Activated CD4-positive, alpha-beta memory T cell treated with anti-CD3 and anti-CD28 coated beads for 36 hours (primary cell): ENCODE results near the gene SLCO3A1. TPM values are rescaled to one million over a fixed set of nuclear protein-coding genes. Genes with fewer than 3 reads are reported as not detected.

Experiments
- CTCF ChIA-PET: fragments of 350-600 bp; sonication (Branson Sonifier 250); formaldehyde crosslinking; loops from one replicate; lab custom pipeline; 2021; ENCODE audit warnings: antibody characterized with exemption, inconsistent platforms; lab: Charles Lee
- POLR2A ChIA-PET: fragments of 350-600 bp; sonication (Branson Sonifier 250); formaldehyde crosslinking; loops from one replicate; lab custom pipeline; 2021; ENCODE audit warnings: antibody characterized with exemption; lab: Charles Lee
- DNase-seq: peaks from one replicate; pipeline ENCODE4 v3.0.0-alpha.2; 2020
- H3K27ac Mint-ChIP-seq: one replicate; pipeline ENCODE4 v1.8.0; 2021; ENCODE audit warnings: mixed read lengths
- H3K27me3 Mint-ChIP-seq: one replicate; pipeline ENCODE4 v1.8.0; 2021; ENCODE audit warnings: mixed read lengths
- H3K36me3 Mint-ChIP-seq: one replicate; pipeline ENCODE4 v1.8.0; 2021; ENCODE audit warnings: mixed read lengths
- H3K4me1 Mint-ChIP-seq: one replicate; pipeline ENCODE4 v1.8.0; 2021; ENCODE audit warnings: low read depth, mixed read lengths
- H3K4me3 Mint-ChIP-seq: one replicate; pipeline ENCODE4 v1.8.0; 2021; ENCODE audit warnings: mild to moderate bottlenecking, mixed read lengths
- H3K9me3 Mint-ChIP-seq: one replicate; pipeline ENCODE4 v1.8.0; 2021; ENCODE audit warnings: mixed read lengths
- intact Hi-C: fragments of 100-400 bp; cut with micrococcal nuclease; formaldehyde crosslinking; loops from one replicate; pipeline ENCODE4 v1.15.1; 2023
- total RNA-seq, 2 experiments: library from RNA; stranded (reverse); gene quantifications; one replicate each; pipeline ENCODE4 v1.2.3, GENCODE V29; 2021

Gene SLCO3A1
- total RNA-seq, 2 experiments from 2014 or later = 10.8 to 12.7 TPM

GRCh38 chr15:92037491-92037890 is 184.0 kb downstream of the SLCO3A1 start:
- Mint-ChIP-seq H3K4me3 (no peak overlapping the region), H3K4me1 (peaks cover 25% of the 10 kb centered on the region), H3K27ac (no peak overlapping the region), H3K27me3 (no peaks in the 10 kb centered on the region), H3K9me3 (peaks cover 15% of the 10 kb centered on the region), H3K36me3 (no peaks in the 10 kb centered on the region)
- intact Hi-C loops = no loop called here
- ChIA-PET CTCF (no interaction called here), POLR2A (no interaction called here)
- no peak for DNase-seq

- Mint-ChIP-seq H3K9me3 (peaks cover 15% of the 10 kb centered on the region), H3K36me3 (no peaks in the 10 kb centered on the region), H3K4me3 (no peak overlapping the region), H3K27ac (no peak overlapping the region), H3K4me1 (peaks cover 35% of the 10 kb centered on the region), H3K27me3 (no peaks in the 10 kb centered on the region)
- no peak for DNase-seq
- ChIA-PET POLR2A (no interaction called here), CTCF (no interaction called here)
- intact Hi-C loops = no loop called here
Measured at GRCh38 chr15:92040350-92040749, 186.8 kb downstream of the SLCO3A1 start.

- no peak for DNase-seq
- H3K4me3 Mint-ChIP-seq = no peak overlapping the region
- intact Hi-C loops = no loop called here
- no peaks in the 10 kb centered on the region for H3K36me3 Mint-ChIP-seq
- ChIA-PET CTCF (no interaction called here), POLR2A (no interaction called here)
- peaks cover 35% of the 10 kb centered on the region for H3K4me1 Mint-ChIP-seq
- peaks cover 15% of the 10 kb centered on the region for H3K9me3 Mint-ChIP-seq
- H3K27me3 Mint-ChIP-seq = no peaks in the 10 kb centered on the region
- H3K27ac Mint-ChIP-seq = no peak overlapping the region
Measured at GRCh38 chr15:92041371-92041770, 187.9 kb downstream of the SLCO3A1 start.

GRCh38 chr15:92043283-92043682 is 189.8 kb downstream of the SLCO3A1 start:
- Mint-ChIP-seq H3K9me3 (peaks cover 8% of the 10 kb centered on the region), H3K4me3 (no peak overlapping the region), H3K27me3 (no peaks in the 10 kb centered on the region), H3K4me1 (peaks cover 37% of the 10 kb centered on the region), H3K27ac (no peak overlapping the region), H3K36me3 (no peaks in the 10 kb centered on the region)
- intact Hi-C loops = no loop called here
- POLR2A ChIA-PET = no interaction called here
- no peak for DNase-seq
- CTCF ChIA-PET = no interaction called here

- no peak for DNase-seq
- intact Hi-C loops = no loop called here
- Mint-ChIP-seq H3K9me3 (no peaks in the 10 kb centered on the region), H3K36me3 (no peaks in the 10 kb centered on the region), H3K27ac (no peak overlapping the region), H3K4me3 (no peak overlapping the region), H3K27me3 (no peaks in the 10 kb centered on the region), H3K4me1 (peaks cover 39% of the 10 kb centered on the region)
- ChIA-PET CTCF (no interaction called here), POLR2A (no interaction called here)
Measured at GRCh38 chr15:92044203-92044909, 190.8 kb downstream of the SLCO3A1 start.

- H3K9me3 Mint-ChIP-seq = no peaks in the 10 kb centered on the region
- H3K36me3 Mint-ChIP-seq = no peaks in the 10 kb centered on the region
- H3K4me3 Mint-ChIP-seq = no peak overlapping the region
- no peak for DNase-seq
- intact Hi-C loops = no loop called here
- H3K27me3 Mint-ChIP-seq = no peaks in the 10 kb centered on the region
- peaks cover 26% of the 10 kb centered on the region for H3K4me1 Mint-ChIP-seq
- ChIA-PET CTCF (no interaction called here), POLR2A (no interaction called here)
- no peak overlapping the region for H3K27ac Mint-ChIP-seq
Measured at GRCh38 chr15:92047900-92048299, 194.4 kb downstream of the SLCO3A1 start.

- ChIA-PET CTCF (no interaction called here), POLR2A (no interaction called here)
- peaks cover 18% of the 10 kb centered on the region for H3K4me1 Mint-ChIP-seq
- H3K27me3 Mint-ChIP-seq = no peaks in the 10 kb centered on the region
- H3K27ac Mint-ChIP-seq = no peak overlapping the region
- no peaks in the 10 kb centered on the region for H3K36me3 Mint-ChIP-seq
- DNase-seq = no peak
- H3K9me3 Mint-ChIP-seq = no peaks in the 10 kb centered on the region
- intact Hi-C loops = no loop called here
- no peak overlapping the region for H3K4me3 Mint-ChIP-seq
Measured at GRCh38 chr15:92048739-92049138, 195.2 kb downstream of the SLCO3A1 start.

GRCh38 chr15:92049290-92049989 is 195.9 kb downstream of the SLCO3A1 start:
- ChIA-PET CTCF (interaction anchor here (1.5 kb wide), 1 partner anchor 28 kb away, joined by 4 read pairs; no protein-coding TSS in a partner anchor), POLR2A (no interaction called here)
- H3K4me1 Mint-ChIP-seq = peaks cover 11% of the 10 kb centered on the region
- no peak overlapping the region for H3K27ac Mint-ChIP-seq
- H3K4me3 Mint-ChIP-seq = no peak overlapping the region
- DNase-seq = no peak
- intact Hi-C loops = no loop called here
- H3K36me3 Mint-ChIP-seq = no peaks in the 10 kb centered on the region
- H3K27me3 Mint-ChIP-seq = no peaks in the 10 kb centered on the region
- no peaks in the 10 kb centered on the region for H3K9me3 Mint-ChIP-seq

- POLR2A ChIA-PET = no interaction called here
- Mint-ChIP-seq H3K27me3 (no peaks in the 10 kb centered on the region), H3K36me3 (no peaks in the 10 kb centered on the region), H3K9me3 (no peaks in the 10 kb centered on the region), H3K27ac (no peak overlapping the region), H3K4me3 (no peak overlapping the region), H3K4me1 (peaks cover 7% of the 10 kb centered on the region)
- DNase-seq = no peak
- CTCF ChIA-PET = interaction anchor here (1.5 kb wide), 1 partner anchor 29 kb away, joined by 4 read pairs; no protein-coding TSS in a partner anchor
- intact Hi-C loops = no loop called here
Measured at GRCh38 chr15:92050220-92050898, 196.9 kb downstream of the SLCO3A1 start.

GRCh38 chr15:92051716-92052115 is 198.2 kb downstream of the SLCO3A1 start:
- H3K36me3 Mint-ChIP-seq = no peaks in the 10 kb centered on the region
- no peaks in the 10 kb centered on the region for H3K9me3 Mint-ChIP-seq
- no peaks in the 10 kb centered on the region for H3K27me3 Mint-ChIP-seq
- POLR2A ChIA-PET = no interaction called here
- H3K27ac Mint-ChIP-seq = no peak overlapping the region
- intact Hi-C loops = no loop called here
- CTCF ChIA-PET = no interaction called here
- no peak overlapping the region for H3K4me3 Mint-ChIP-seq
- peaks cover 7% of the 10 kb centered on the region for H3K4me1 Mint-ChIP-seq
- no peak for DNase-seq

- no peak overlapping the region for H3K27ac Mint-ChIP-seq
- no peaks in the 10 kb centered on the region for H3K27me3 Mint-ChIP-seq
- DNase-seq = no peak
- H3K4me3 Mint-ChIP-seq = no peak overlapping the region
- CTCF ChIA-PET = no interaction called here
- POLR2A ChIA-PET = no interaction called here
- H3K9me3 Mint-ChIP-seq = no peaks in the 10 kb centered on the region
- peaks cover 4% of the 10 kb centered on the region for H3K4me1 Mint-ChIP-seq
- H3K36me3 Mint-ChIP-seq = no peaks in the 10 kb centered on the region
- intact Hi-C loops = no loop called here
Measured at GRCh38 chr15:92053753-92054316, 200.3 kb downstream of the SLCO3A1 start.

- H3K36me3 Mint-ChIP-seq = no peaks in the 10 kb centered on the region
- no peak for DNase-seq
- H3K9me3 Mint-ChIP-seq = no peaks in the 10 kb centered on the region
- intact Hi-C loops = no loop called here
- no peak overlapping the region for H3K4me3 Mint-ChIP-seq
- H3K27ac Mint-ChIP-seq = no peak overlapping the region
- peaks cover 3% of the 10 kb centered on the region for H3K4me1 Mint-ChIP-seq
- ChIA-PET POLR2A (no interaction called here), CTCF (interaction anchor here (0.5 kb wide), 1 partner anchor 753 kb away, joined by 3 read pairs; no protein-coding TSS in a partner anchor)
- no peaks in the 10 kb centered on the region for H3K27me3 Mint-ChIP-seq
Measured at GRCh38 chr15:92056875-92057274, 203.4 kb downstream of the SLCO3A1 start.
